ENCODE measurements around the gene S100A10. TPM values are rescaled to one million over a fixed set of nuclear protein-coding genes. Genes with fewer than 3 reads are reported as not detected.
A peak's percentile ranks its signal among the peaks of the same experiment; 100 is the strongest.

S100A10 gene
- total RNA-seq, 2 experiments from 2014 or later = 208 to 220 TPM

- ChIA-PET CTCF (interaction anchor here (0.7 to 3.7 kb wide), 7 partner anchors 11 to 58 kb away, joined by 3 to 24 read pairs (median 4); no protein-coding TSS in a partner anchor), POLR2A (interaction anchor here (0.6 to 1.5 kb wide), 4 partner anchors 10 to 97 kb away, joined by 3 to 7 read pairs (median 3); no protein-coding TSS in a partner anchor)
- ATAC-seq (peak; percentile 65), DNase-seq (peak; percentile 90)
- no peak for TF ChIP-seq CTCF (IDR thresholded peaks at IDR 0.05)
- H3K9me3 Mint-ChIP-seq = no peaks in the 10 kb centered on the region
- H3K4me1 Mint-ChIP-seq (ENCODE audit: low read depth) = peaks cover 45% of the 10 kb centered on the region
- H3K27me3 Mint-ChIP-seq = no peaks in the 10 kb centered on the region
- H3K4me3 Mint-ChIP-seq = peak overlapping the region; percentile 14
- no peaks in the 10 kb centered on the region for H3K36me3 Mint-ChIP-seq (ENCODE audit: low read depth)
- peak overlapping the region; percentile 73 for H3K27ac Mint-ChIP-seq
- intact Hi-C loops (cut with micrococcal nuclease) = no loop called here
Observed at GRCh38 chr1:151945725-151946722, 47.6 kb downstream of the S100A10 start.

GRCh38 chr1:151944857-151945575, 48.6 kb downstream of the S100A10 start:
- ATAC-seq (no peak), DNase-seq (no peak)
- no peaks in the 10 kb centered on the region for H3K36me3 Mint-ChIP-seq (ENCODE audit: low read depth)
- no peaks in the 10 kb centered on the region for H3K9me3 Mint-ChIP-seq
- POLR2A ChIA-PET = interaction anchor here (0.8 to 1.5 kb wide), 2 partner anchors 9 to 59 kb away, joined by 3 to 7 read pairs; no protein-coding TSS in a partner anchor
- TF ChIP-seq CTCF (IDR thresholded peaks at IDR 0.05) = no peak
- H3K4me1 Mint-ChIP-seq (ENCODE audit: low read depth) = peaks cover 54% of the 10 kb centered on the region
- CTCF ChIA-PET = interaction anchor here (0.9 to 3.7 kb wide), 3 partner anchors 10 to 57 kb away, joined by 4 to 24 read pairs (median 10); no protein-coding TSS in a partner anchor
- peak overlapping the region; percentile 14 for H3K4me3 Mint-ChIP-seq
- H3K27ac Mint-ChIP-seq = peak overlapping the region; percentile 73
- no peaks in the 10 kb centered on the region for H3K27me3 Mint-ChIP-seq
- intact Hi-C loops (cut with micrococcal nuclease) = no loop called here

DNA sequence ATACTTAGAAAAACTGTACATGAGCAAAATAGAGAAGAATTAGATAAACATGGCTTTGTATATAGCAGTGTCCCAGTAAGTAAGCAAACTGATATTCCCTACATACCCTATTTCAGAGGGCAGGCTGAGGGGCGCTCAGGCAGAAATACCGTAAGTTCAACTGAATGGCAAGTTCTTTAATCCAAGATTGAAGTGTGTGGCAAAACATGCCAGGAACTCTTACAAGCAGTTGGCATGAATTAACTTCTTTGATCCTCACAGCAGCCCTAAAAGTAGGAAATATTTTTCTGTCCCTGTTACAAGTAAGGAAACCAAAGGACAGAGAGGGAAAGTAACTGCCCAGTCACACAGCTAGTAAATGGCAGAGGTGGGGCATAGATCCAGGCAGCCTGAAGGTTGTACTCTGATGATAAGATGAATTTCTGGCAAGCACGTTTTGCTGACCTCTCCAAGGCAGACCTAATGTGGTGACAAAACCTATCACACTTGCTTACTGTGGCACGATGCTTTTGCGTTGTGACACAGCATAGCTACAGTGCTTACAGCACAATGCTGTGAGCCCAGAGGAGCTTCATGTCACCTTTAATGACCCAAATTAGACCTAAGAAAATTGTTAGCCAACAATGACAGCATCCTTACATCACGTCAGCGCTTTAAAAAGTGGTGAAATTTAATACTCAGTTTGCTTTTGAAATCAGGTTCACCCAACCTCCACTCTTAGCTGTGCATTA, 49.4 kb downstream of the S100A10 start:
- Mint-ChIP-seq H3K4me3 (no peak overlapping the region), H3K27me3 (no peaks in the 10 kb centered on the region), H3K9me3 (no peaks in the 10 kb centered on the region), H3K27ac (no peak overlapping the region), H3K4me1 (ENCODE audit: low read depth) (peaks cover 54% of the 10 kb centered on the region), H3K36me3 (ENCODE audit: low read depth) (no peaks in the 10 kb centered on the region)
- ChIA-PET POLR2A (interaction anchor here (1.5 kb wide), 1 partner anchor 8 kb away, joined by 7 read pairs; no protein-coding TSS in a partner anchor), CTCF (interaction anchor here (3.7 kb wide), 1 partner anchor 10 kb away, joined by 24 read pairs; no protein-coding TSS in a partner anchor)
- intact Hi-C loops (cut with micrococcal nuclease) = no loop called here
- DNase-seq = no peak
- ATAC-seq = no peak
- TF ChIP-seq CTCF (IDR thresholded peaks at IDR 0.05) = no peak

DNA sequence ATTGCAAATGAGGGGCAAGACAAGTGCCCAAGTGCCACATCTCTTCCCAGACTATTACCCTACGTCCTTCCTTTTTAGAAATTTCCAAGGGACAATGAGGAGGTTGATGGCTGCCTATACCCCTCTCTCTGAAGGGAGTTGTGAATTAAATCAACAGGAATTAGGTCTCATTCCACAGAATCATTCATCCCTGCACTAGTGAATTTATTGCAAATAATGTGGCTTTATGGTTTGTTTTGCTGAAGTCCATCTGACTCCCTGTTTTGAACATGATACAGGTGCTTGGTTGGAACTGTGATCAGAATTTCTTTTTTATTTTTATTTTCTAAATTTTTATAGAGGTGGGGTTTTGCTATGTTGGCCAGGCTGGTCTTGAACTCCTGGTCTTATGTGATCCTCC, 50.1 kb downstream of the S100A10 start:
- DNase-seq (no peak), ATAC-seq (no peak)
- POLR2A ChIA-PET = no interaction called here
- H3K9me3 Mint-ChIP-seq = no peaks in the 10 kb centered on the region
- H3K27me3 Mint-ChIP-seq = no peaks in the 10 kb centered on the region
- H3K4me3 Mint-ChIP-seq = no peak overlapping the region
- no peaks in the 10 kb centered on the region for H3K36me3 Mint-ChIP-seq (ENCODE audit: low read depth)
- CTCF ChIA-PET = interaction anchor here (0.9 kb wide), 1 partner anchor 10 kb away, joined by 3 read pairs; no protein-coding TSS in a partner anchor
- intact Hi-C loops (cut with micrococcal nuclease) = no loop called here
- no peak overlapping the region for H3K27ac Mint-ChIP-seq
- H3K4me1 Mint-ChIP-seq (ENCODE audit: low read depth) = peaks cover 54% of the 10 kb centered on the region
- no peak for TF ChIP-seq CTCF (IDR thresholded peaks at IDR 0.05)

Data from activated CD8-positive, alpha-beta T cell treated with anti-CD3 and anti-CD28 coated beads for 36 hours (primary cell).